ENCODE measurements around the gene MAST4.

MAST4 gene

DNA sequence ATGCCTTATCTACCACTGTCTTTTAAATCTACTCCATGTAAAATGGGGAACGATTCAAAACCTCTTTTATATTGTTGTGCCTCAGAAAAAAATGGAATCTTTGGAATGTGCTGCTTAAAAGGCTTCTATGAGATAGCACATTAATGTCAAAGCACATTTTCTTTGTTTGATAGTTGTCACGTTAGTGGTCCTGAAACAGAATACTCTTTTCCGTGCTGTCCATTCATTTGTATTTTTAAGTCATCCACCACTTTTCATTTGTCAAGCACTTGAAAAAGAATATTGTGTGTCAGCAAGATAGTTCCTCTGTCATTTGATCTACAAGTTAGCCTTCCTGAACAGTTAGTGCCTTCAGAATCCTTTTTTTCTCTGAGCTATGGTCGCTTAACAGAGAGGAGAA, 246.9 kb downstream of the MAST4 start:
- Histone ChIP-seq H3K4me2 (ENCODE audit: low read length) (no peak overlapping the region), H3K27ac (ENCODE audit: low read depth, low read length) (no peak overlapping the region), H3K27me3 (ENCODE audit: control insufficient read depth, low read length) (peaks cover 5% of the 10 kb centered on the region; the same call in 1 of the 2 replicates), H3K79me2 (ENCODE audit: control insufficient read depth, low read length) (no peaks in the 10 kb centered on the region), H3K36me3 (ENCODE audit: control insufficient read depth, low read length) (no peaks in the 10 kb centered on the region), H3K9me3 (ENCODE audit: control insufficient read depth, insufficient read depth, low read length) (no peaks in the 10 kb centered on the region), H3K4me3 (ENCODE audit: low read length) (no peak overlapping the region), H3K9me2 (replicated peaks; ENCODE audit: control insufficient read depth, low read length) (no peaks in the 10 kb centered on the region), H3K4me1 (ENCODE audit: control insufficient read depth, low read length) (no peaks in the 10 kb centered on the region), H3F3A (ENCODE audit: control insufficient read depth, insufficient read depth) (no peaks in the 10 kb centered on the region), H4K20me1 (ENCODE audit: control insufficient read depth, insufficient read depth, low read depth, low read length) (no peaks in the 10 kb centered on the region)
- no peak for TF ChIP-seq EZH2phosphoT487 (IDR thresholded peaks at IDR 0.05; ENCODE audit: borderline replicate concordance, low read length)
- TF ChIP-seq, protein P1, sequence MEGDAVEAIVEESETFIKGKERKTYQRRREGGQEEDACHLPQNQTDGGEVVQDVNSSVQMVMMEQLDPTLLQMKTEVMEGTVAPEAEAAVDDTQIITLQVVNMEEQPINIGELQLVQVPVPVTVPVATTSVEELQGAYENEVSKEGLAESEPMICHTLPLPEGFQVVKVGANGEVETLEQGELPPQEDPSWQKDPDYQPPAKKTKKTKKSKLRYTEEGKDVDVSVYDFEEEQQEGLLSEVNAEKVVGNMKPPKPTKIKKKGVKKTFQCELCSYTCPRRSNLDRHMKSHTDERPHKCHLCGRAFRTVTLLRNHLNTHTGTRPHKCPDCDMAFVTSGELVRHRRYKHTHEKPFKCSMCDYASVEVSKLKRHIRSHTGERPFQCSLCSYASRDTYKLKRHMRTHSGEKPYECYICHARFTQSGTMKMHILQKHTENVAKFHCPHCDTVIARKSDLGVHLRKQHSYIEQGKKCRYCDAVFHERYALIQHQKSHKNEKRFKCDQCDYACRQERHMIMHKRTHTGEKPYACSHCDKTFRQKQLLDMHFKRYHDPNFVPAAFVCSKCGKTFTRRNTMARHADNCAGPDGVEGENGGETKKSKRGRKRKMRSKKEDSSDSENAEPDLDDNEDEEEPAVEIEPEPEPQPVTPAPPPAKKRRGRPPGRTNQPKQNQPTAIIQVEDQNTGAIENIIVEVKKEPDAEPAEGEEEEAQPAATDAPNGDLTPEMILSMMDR (IDR thresholded peaks at IDR 0.05; ENCODE audit: low read depth, low read length, poor library complexity, severe bottlenecking): no peak

DNA sequence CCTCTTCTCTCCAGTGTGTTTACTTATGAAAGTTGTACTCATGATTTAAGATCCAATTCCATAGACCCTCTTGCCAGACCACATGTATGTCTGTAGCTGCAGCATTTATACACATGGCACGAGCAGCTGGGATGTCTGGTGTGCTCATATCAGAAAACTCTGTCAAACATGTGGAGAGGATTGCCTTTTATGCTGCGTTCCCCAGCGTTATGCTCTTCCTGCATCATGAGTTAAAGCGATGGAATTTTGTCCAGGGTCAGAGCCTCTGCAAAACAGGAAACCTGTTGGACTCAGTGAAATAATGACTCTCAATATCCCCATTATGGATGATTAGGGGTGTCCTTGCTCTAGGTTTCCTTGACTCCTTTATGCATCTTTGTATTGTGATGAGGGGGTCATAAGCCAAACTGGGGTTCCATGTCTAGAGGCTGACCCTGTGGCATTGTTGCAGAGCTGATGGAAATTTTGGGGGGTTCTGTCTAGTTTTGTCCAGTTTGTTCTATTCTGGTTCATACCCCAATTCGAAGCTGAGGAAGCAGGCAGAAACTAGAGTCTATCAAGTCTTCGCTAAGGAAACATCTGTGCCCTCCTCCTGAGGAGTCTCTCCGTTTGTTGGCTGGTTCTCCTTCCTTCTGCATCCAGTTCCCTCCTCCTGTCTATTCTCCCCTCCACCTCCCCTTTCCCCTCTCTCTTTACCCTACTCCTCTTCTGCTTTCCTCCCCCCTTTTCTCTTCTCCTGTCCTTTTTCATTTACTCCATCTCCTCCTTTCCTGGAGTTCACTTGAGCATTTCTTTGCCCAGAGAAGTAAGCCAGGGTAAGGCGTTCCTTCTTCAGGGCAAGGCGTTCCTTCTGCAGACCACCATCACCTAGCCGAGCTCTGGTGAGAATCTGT, 252.8 kb downstream of the MAST4 start:
- no peak for TF ChIP-seq EZH2phosphoT487 (IDR thresholded peaks at IDR 0.05; ENCODE audit: borderline replicate concordance, low read length)
- TF ChIP-seq, protein P1 (IDR thresholded peaks at IDR 0.05; ENCODE audit: low read depth, low read length, poor library complexity, severe bottlenecking): no peak
- Histone ChIP-seq H3K27me3 (ENCODE audit: control insufficient read depth, low read length) (no peaks in the 10 kb centered on the region; the same call in 1 of the 2 replicates), H3K4me3 (ENCODE audit: low read length) (no peak overlapping the region), H3F3A (ENCODE audit: control insufficient read depth, insufficient read depth) (no peaks in the 10 kb centered on the region), H3K36me3 (ENCODE audit: control insufficient read depth, low read length) (no peaks in the 10 kb centered on the region), H3K79me2 (ENCODE audit: control insufficient read depth, low read length) (no peaks in the 10 kb centered on the region), H4K20me1 (ENCODE audit: control insufficient read depth, insufficient read depth, low read depth, low read length) (no peaks in the 10 kb centered on the region), H3K9me3 (ENCODE audit: control insufficient read depth, insufficient read depth, low read length) (no peaks in the 10 kb centered on the region), H3K27ac (ENCODE audit: low read depth, low read length) (no peak overlapping the region), H3K9me2 (replicated peaks; ENCODE audit: control insufficient read depth, low read length) (no peaks in the 10 kb centered on the region), H3K4me1 (ENCODE audit: control insufficient read depth, low read length) (no peaks in the 10 kb centered on the region), H3K4me2 (ENCODE audit: low read length) (no peak overlapping the region)

DNA sequence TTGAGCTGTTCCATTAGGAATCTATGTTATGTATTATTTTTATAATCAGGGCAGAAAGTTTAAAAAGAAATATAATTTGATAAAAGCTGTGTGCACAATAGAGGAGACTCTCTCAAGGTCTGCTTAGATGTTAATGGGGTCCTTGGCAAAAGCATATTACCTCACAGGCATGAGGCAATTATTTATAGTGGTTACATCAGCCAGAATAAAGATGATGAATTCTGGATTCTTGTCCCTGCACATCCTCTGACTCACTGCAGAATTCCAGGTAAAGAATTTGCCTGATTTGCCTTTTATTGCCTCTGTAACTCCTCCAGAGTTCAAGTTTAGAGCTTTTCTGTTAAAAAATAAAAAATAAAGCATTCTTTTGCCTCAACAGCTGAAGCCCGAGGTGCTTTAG, 253.6 kb downstream of the MAST4 start:
- Histone ChIP-seq H3K36me3 (ENCODE audit: control insufficient read depth, low read length) (no peaks in the 10 kb centered on the region), H4K20me1 (ENCODE audit: control insufficient read depth, insufficient read depth, low read depth, low read length) (no peaks in the 10 kb centered on the region), H3K4me3 (ENCODE audit: low read length) (no peak overlapping the region), H3K4me1 (ENCODE audit: control insufficient read depth, low read length) (no peaks in the 10 kb centered on the region), H3K79me2 (ENCODE audit: control insufficient read depth, low read length) (no peaks in the 10 kb centered on the region), H3K27ac (ENCODE audit: low read depth, low read length) (no peak overlapping the region), H3K9me3 (ENCODE audit: control insufficient read depth, insufficient read depth, low read length) (no peaks in the 10 kb centered on the region), H3K4me2 (ENCODE audit: low read length) (no peak overlapping the region), H3K27me3 (ENCODE audit: control insufficient read depth, low read length) (no peaks in the 10 kb centered on the region; the same call in 1 of the 2 replicates), H3K9me2 (replicated peaks; ENCODE audit: control insufficient read depth, low read length) (no peaks in the 10 kb centered on the region), H3F3A (ENCODE audit: control insufficient read depth, insufficient read depth) (no peaks in the 10 kb centered on the region)
- no peak for TF ChIP-seq EZH2phosphoT487 (IDR thresholded peaks at IDR 0.05; ENCODE audit: borderline replicate concordance, low read length)
- TF ChIP-seq, protein P1 (IDR thresholded peaks at IDR 0.05; ENCODE audit: low read depth, low read length, poor library complexity, severe bottlenecking): no peak

All from DOHH2 (cell line).